ENCODE results near the gene STK4.

STK4 gene

GRCh38 chr20:45111285-45111684, 145.0 kb downstream of the STK4 start:
- DNase-seq (ENCODE audit: low read depth, low spot score) = no peak

- DNase-seq (ENCODE audit: low read depth, low spot score) = no peak
Measured at GRCh38 chr20:45111799-45112471, 145.6 kb downstream of the STK4 start.

- no peak for DNase-seq (ENCODE audit: low read depth, low spot score)
Measured at GRCh38 chr20:45112754-45113153, 146.4 kb downstream of the STK4 start.

GRCh38 chr20:45113865-45114264, 147.6 kb downstream of the STK4 start:
- no peak for DNase-seq (ENCODE audit: low read depth, low spot score)

- no peak for DNase-seq (ENCODE audit: low read depth, low spot score)
Measured at GRCh38 chr20:45114465-45115385, 148.4 kb downstream of the STK4 start, which contains the start of gene WFDC5. TSS of gene WFDC5 (minus strand) at chr20:45115174. CDS start at chr20:45115083, 91 bp downstream.

- DNase-seq (ENCODE audit: low read depth, low spot score) = no peak
Measured at GRCh38 chr20:45115386-45115774, 149.1 kb downstream of the STK4 start.

GRCh38 chr20:45115829-45116228, 149.5 kb downstream of the STK4 start:
- no peak for DNase-seq (ENCODE audit: low read depth, low spot score)

- no peak for DNase-seq (ENCODE audit: low read depth, low spot score)
Measured at GRCh38 chr20:45117581-45117980, 151.3 kb downstream of the STK4 start.

- no peak for DNase-seq (ENCODE audit: low read depth, low spot score)
Measured at GRCh38 chr20:45118028-45118427, 151.7 kb downstream of the STK4 start.

- DNase-seq (ENCODE audit: low read depth, low spot score) = no peak
Measured at GRCh38 chr20:45119556-45120266, 153.4 kb downstream of the STK4 start.

- no peak for DNase-seq (ENCODE audit: low read depth, low spot score)
Measured at GRCh38 chr20:45121388-45121787, 155.1 kb downstream of the STK4 start.

- no peak for DNase-seq (ENCODE audit: low read depth, low spot score)
Measured at GRCh38 chr20:45124365-45124764, 158.1 kb downstream of the STK4 start, which contains the start of gene WFDC12. TSS of gene WFDC12 (minus strand) at chr20:45124465. CDS start at chr20:45124447, 18 bp downstream.

- no peak for DNase-seq (ENCODE audit: low read depth, low spot score)
Measured at GRCh38 chr20:45128099-45128498, 161.8 kb downstream of the STK4 start.
